Fibroblast of mammary gland (primary cell): ENCODE data around the gene CTIF.

Experiments used
- DNase-seq: peaks from one replicate; pipeline ENCODE4 v3.0.0-alpha.2; 2010; ENCODE audit warnings: low read depth
- H3K4me3 ChIP-seq: 2 replicates; pipeline ENCODE4 v1.5.1; 2011; ENCODE audit warnings: low read depth, mild to moderate bottlenecking, low read length, moderate library complexity; ENCODE audit not compliant: control insufficient read depth
- CTCF ChIP-seq: conservative IDR thresholded peaks from 2 replicates; pipeline ENCODE4 v1.5.1; 2011; ENCODE audit warnings: low read depth, low read length, inconsistent platforms; ENCODE audit not compliant: control insufficient read depth, insufficient read depth

Gene CTIF

GRCh38 chr18:48840491-48840877 is 301.7 kb downstream of the CTIF start:
- no peak for TF ChIP-seq CTCF

GRCh38 chr18:48841381-48842258 is 302.8 kb downstream of the CTIF start:
- DNase-seq, result peak; percentile 73
- no peak for TF ChIP-seq CTCF
- no peak overlapping the region for H3K4me3 ChIP-seq

More at GRCh38 chr18:48840491-48840877, 301.7 kb downstream of the CTIF start:
- no peak for DNase-seq
- H3K4me3 ChIP-seq, result no peak overlapping the region

- no peak for TF ChIP-seq CTCF
- no peak for DNase-seq
- H3K4me3 ChIP-seq, result no peak overlapping the region
Measured at GRCh38 chr18:48842259-48843061, 303.6 kb downstream of the CTIF start.

GRCh38 chr18:48843162-48843561 is 304.3 kb downstream of the CTIF start:
- no peak for DNase-seq
- no peak for TF ChIP-seq CTCF
- no peak overlapping the region for H3K4me3 ChIP-seq

- TF ChIP-seq CTCF, result no peak
- no peak overlapping the region for H3K4me3 ChIP-seq
- DNase-seq, result no peak
Measured at GRCh38 chr18:48843596-48843995, 304.8 kb downstream of the CTIF start.

GRCh38 chr18:48844271-48844670 is 305.4 kb downstream of the CTIF start:
- no peak for TF ChIP-seq CTCF
- DNase-seq, result no peak
- no peak overlapping the region for H3K4me3 ChIP-seq
